ENCODE measurements around the gene EP300. TPM values are rescaled to one million over a fixed set of nuclear protein-coding genes. Genes with fewer than 3 reads are reported as not detected.
A peak's percentile ranks its signal among the peaks of the same experiment; 100 is the strongest.

EP300 gene
- total RNA-seq, 2 donors from 2014 or later: 168 to 174 TPM

- Mint-ChIP-seq H3K27ac (peak overlapping the region; percentile 48), H3K4me3 (no peak overlapping the region), H3K36me3 (ENCODE audit: low read depth) (peaks cover 6% of the 10 kb centered on the region), H3K27me3 (no peaks in the 10 kb centered on the region), H3K4me1 (peaks cover 4% of the 10 kb centered on the region)
- DNase-seq: no peak
- H3K9me3 ChIP-seq (ENCODE audit: control insufficient read depth, low read length, poor library complexity, severe bottlenecking): no peaks in the 10 kb centered on the region
- ATAC-seq: no peak
Measured at GRCh38 chr22:41180926-41181325, 88.5 kb downstream of the EP300 start.

- H3K9me3 ChIP-seq (ENCODE audit: control insufficient read depth, low read length, poor library complexity, severe bottlenecking): no peaks in the 10 kb centered on the region
- Mint-ChIP-seq H3K27ac (peak overlapping the region; percentile 48), H3K36me3 (ENCODE audit: low read depth) (peaks cover 6% of the 10 kb centered on the region), H3K4me3 (peak overlapping the region; percentile 5), H3K27me3 (no peaks in the 10 kb centered on the region), H3K4me1 (peaks cover 4% of the 10 kb centered on the region)
- DNase-seq (no peak), ATAC-seq (no peak)
Measured at GRCh38 chr22:41181349-41182241, 89.2 kb downstream of the EP300 start.

DNA sequence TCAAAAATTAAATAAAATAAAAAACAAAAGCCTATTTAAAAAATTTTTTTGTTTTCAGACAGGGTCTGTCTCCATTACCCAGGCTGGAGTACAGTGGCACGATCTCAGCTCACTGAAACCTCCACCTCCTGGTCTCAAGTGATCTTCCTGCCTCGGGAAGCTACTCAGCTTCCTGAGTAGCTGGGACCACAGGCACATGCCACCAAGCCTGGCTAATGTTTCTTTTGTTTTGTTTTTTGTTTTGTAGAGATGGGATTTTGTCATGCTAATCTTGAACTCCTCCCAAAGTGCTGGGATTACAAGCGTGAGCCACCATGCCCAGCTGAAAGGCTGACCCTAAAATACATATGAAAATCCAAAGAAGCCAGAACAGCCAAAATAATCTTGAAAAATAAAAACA lies 92.3 kb downstream of the EP300 start:
- ATAC-seq (no peak), DNase-seq (no peak)
- H3K4me1 Mint-ChIP-seq: no peaks in the 10 kb centered on the region
- no peaks in the 10 kb centered on the region for H3K9me3 ChIP-seq (ENCODE audit: control insufficient read depth, low read length, poor library complexity, severe bottlenecking)
- no peaks in the 10 kb centered on the region for H3K27me3 Mint-ChIP-seq
- no peaks in the 10 kb centered on the region for H3K36me3 Mint-ChIP-seq (ENCODE audit: low read depth)
- H3K27ac Mint-ChIP-seq: no peak overlapping the region
- no peak overlapping the region for H3K4me3 Mint-ChIP-seq

DNA sequence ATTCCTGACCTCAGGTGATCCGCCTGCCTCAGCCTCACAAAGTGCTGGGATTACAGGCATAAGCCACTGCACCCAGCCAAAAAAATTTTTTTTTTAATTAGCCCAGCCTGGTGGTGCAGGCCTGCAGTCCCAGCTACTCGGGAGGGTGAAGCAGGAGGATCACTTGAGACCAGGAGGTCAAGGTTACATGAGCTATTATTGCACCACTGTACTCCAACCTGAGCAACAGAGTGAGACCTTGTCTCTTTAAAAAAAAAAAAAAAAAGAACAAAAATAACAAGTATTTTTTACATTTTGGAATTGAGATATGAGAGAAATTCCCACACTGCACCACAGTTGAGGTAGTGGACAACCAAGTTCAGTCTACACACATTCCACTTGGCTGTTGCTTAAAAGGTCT lies 99.1 kb downstream of the EP300 start:
- Mint-ChIP-seq H3K27me3 (no peaks in the 10 kb centered on the region), H3K27ac (no peak overlapping the region), H3K4me1 (peaks cover 2% of the 10 kb centered on the region), H3K4me3 (no peak overlapping the region), H3K36me3 (ENCODE audit: low read depth) (no peaks in the 10 kb centered on the region)
- ATAC-seq: no peak
- DNase-seq: no peak
- no peaks in the 10 kb centered on the region for H3K9me3 ChIP-seq (ENCODE audit: control insufficient read depth, low read length, poor library complexity, severe bottlenecking)

DNA sequence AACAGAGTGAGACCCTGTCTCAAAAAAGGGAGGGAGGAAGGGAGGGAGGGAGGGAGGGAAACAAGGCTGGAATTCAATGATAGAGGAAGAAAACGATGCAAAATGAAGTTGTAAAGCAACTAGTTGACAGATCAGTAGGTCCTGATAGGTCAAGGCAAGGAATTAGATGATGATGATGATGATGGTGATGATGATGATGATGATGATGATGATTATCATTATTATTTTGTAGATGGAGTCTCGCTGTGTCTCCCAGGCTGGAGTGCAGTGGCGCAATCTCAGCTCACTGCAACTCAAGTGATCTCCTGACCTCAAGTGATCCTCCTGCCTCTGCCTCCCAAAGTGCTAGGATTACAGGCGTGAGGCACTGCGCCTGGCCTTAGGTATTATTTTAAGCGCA lies 101.4 kb downstream of the EP300 start:
- ATAC-seq (no peak), DNase-seq (no peak)
- Mint-ChIP-seq H3K36me3 (ENCODE audit: low read depth) (no peaks in the 10 kb centered on the region), H3K27ac (no peak overlapping the region), H3K4me1 (peaks cover 16% of the 10 kb centered on the region), H3K27me3 (no peaks in the 10 kb centered on the region), H3K4me3 (no peak overlapping the region)
- H3K9me3 ChIP-seq (ENCODE audit: control insufficient read depth, low read length, poor library complexity, severe bottlenecking): no peaks in the 10 kb centered on the region

- H3K27me3 Mint-ChIP-seq: no peaks in the 10 kb centered on the region
- no peak overlapping the region for H3K27ac Mint-ChIP-seq
- ATAC-seq: peak; percentile 91
Measured at GRCh38 chr22:41197038-41197972, 104.9 kb downstream of the EP300 start.

DNA sequence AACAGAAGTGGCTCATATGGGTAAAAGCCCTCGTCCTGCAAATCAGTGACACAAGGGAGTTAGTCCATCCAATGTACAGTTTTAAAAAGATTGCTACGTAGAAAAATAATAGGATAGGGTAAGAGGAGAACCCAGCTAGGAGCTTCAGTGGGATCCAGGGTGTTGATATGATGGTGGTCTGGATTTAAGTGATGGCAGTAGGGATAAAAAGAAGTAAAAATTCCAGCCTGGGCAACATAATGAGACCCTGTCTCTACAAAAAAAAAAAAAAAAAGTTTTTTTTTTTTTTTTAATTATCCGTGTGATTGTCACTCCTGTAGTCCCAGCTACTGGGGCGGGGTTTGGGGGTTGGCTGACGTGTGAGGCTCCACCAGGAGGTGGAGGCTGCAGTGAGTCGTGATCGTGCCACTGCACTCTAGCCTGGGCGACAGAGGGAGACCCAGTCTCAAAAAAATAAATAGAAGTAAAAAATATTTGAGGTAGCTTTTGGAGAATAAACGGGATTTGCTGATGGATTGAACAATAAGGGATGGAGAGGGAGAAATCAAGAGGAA lies 105.7 kb downstream of the EP300 start:
- no peaks in the 10 kb centered on the region for H3K9me3 ChIP-seq (ENCODE audit: control insufficient read depth, low read length, poor library complexity, severe bottlenecking)
- DNase-seq: peak in 2 of 3 donors; percentile 29 to 35
- Mint-ChIP-seq H3K4me1 (peaks cover 16% of the 10 kb centered on the region), H3K4me3 (peak overlapping the region; percentile 92), H3K27me3 (no peaks in the 10 kb centered on the region), H3K27ac (no peak overlapping the region), H3K36me3 (ENCODE audit: low read depth) (no peaks in the 10 kb centered on the region)
- ATAC-seq: peak; percentile 46

More at GRCh38 chr22:41197038-41197972, 104.9 kb downstream of the EP300 start:
- DNase-seq: peak; percentile 69 to 87 (median 81)
- Mint-ChIP-seq H3K4me1 (peaks cover 16% of the 10 kb centered on the region), H3K36me3 (ENCODE audit: low read depth) (no peaks in the 10 kb centered on the region), H3K4me3 (peak overlapping the region; percentile 92)
- H3K9me3 ChIP-seq (ENCODE audit: control insufficient read depth, low read length, poor library complexity, severe bottlenecking): no peaks in the 10 kb centered on the region

DNA sequence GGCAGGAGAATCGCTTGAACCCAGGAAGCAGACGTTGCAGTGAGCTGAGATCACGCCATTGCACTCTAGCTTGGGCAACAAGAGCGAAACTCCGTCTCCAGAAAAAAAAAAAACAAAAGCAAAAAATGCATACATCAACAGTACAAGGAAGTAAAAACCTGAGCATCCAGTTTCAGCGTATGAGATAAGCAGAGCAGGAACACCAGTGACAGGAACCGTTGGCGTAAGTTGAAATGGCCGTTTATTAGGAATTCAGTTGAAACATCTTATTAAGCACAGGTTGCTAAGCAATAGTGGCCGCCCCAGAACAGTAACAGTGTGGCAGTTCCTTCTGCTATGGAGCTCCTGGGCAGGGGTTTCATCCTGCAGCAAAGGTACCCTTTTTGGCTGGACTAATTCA lies 108.7 kb downstream of the EP300 start:
- H3K36me3 Mint-ChIP-seq (ENCODE audit: low read depth): no peaks in the 10 kb centered on the region
- no peak overlapping the region for H3K27ac Mint-ChIP-seq
- no peaks in the 10 kb centered on the region for H3K9me3 ChIP-seq (ENCODE audit: control insufficient read depth, low read length, poor library complexity, severe bottlenecking)
- H3K4me1 Mint-ChIP-seq: peaks cover 32% of the 10 kb centered on the region
- no peak for DNase-seq
- ATAC-seq: no peak
- peaks cover 5% of the 10 kb centered on the region for H3K27me3 Mint-ChIP-seq
- H3K4me3 Mint-ChIP-seq: no peak overlapping the region

GRCh38 chr22:41203118-41203517 lies 110.7 kb downstream of the EP300 start:
- ATAC-seq (no peak), DNase-seq (no peak)
- H3K27ac Mint-ChIP-seq: no peak overlapping the region
- H3K9me3 ChIP-seq (ENCODE audit: control insufficient read depth, low read length, poor library complexity, severe bottlenecking): no peaks in the 10 kb centered on the region
- H3K4me3 Mint-ChIP-seq: no peak overlapping the region
- no peaks in the 10 kb centered on the region for H3K36me3 Mint-ChIP-seq (ENCODE audit: low read depth)
- H3K4me1 Mint-ChIP-seq: peaks cover 30% of the 10 kb centered on the region
- H3K27me3 Mint-ChIP-seq: peaks cover 5% of the 10 kb centered on the region

DNA sequence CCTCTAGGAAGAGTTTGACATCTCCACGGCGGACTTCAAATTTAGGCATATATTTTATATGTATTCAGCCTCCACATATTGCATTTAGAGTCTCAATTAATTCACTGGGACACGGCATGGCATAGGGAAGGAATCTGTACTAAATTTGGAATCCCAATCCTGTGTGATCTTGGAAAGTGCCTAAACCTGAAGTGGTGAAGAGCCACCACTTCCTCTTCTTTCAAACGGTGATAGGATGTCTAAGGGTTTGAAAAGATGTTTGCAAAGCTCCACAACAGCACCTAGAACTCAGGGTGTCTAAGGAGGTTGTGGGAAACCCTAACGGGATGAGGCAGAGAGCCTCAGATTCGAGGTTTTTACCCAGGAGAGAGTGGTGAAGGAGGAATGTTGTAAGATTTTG lies 111.7 kb downstream of the EP300 start:
- H3K4me1 Mint-ChIP-seq: peaks cover 27% of the 10 kb centered on the region
- no peaks in the 10 kb centered on the region for H3K36me3 Mint-ChIP-seq (ENCODE audit: low read depth)
- H3K9me3 ChIP-seq (ENCODE audit: control insufficient read depth, low read length, poor library complexity, severe bottlenecking): no peaks in the 10 kb centered on the region
- no peak for ATAC-seq
- H3K4me3 Mint-ChIP-seq: peak overlapping the region; percentile 60
- no peak for DNase-seq
- peak overlapping the region; percentile 95 for H3K27ac Mint-ChIP-seq
- peaks cover 5% of the 10 kb centered on the region for H3K27me3 Mint-ChIP-seq

- H3K36me3 Mint-ChIP-seq (ENCODE audit: low read depth): peaks cover 5% of the 10 kb centered on the region
- DNase-seq (peak; percentile 95 to 98 (median 97)), ATAC-seq (peak; percentile 100)
- peak within 1 kb of the TSS; percentile 99 for H3K4me3 Mint-ChIP-seq
- peak within 1 kb of the TSS; percentile 95 for H3K27ac Mint-ChIP-seq
- no peaks in the 10 kb centered on the region for H3K9me3 ChIP-seq (ENCODE audit: control insufficient read depth, low read length, poor library complexity, severe bottlenecking)
- peaks cover 5% of the 10 kb centered on the region for H3K27me3 Mint-ChIP-seq
- peaks cover 28% of the 10 kb centered on the region for H3K4me1 Mint-ChIP-seq
Measured at GRCh38 chr22:41204992-41205900, 112.9 kb downstream of the EP300 start, which contains the start of gene L3MBTL2. Gene L3MBTL2, plus strand, starts transcription at chr22:41205312. Its CDS starts 51 bp downstream, at chr22:41205363.

- ATAC-seq (no peak), DNase-seq (no peak)
- Mint-ChIP-seq H3K36me3 (ENCODE audit: low read depth) (peaks cover 5% of the 10 kb centered on the region), H3K4me3 (peak overlapping the region; percentile 66), H3K4me1 (peaks cover 28% of the 10 kb centered on the region), H3K27ac (peak overlapping the region; percentile 54), H3K27me3 (peaks cover 5% of the 10 kb centered on the region)
- H3K9me3 ChIP-seq (ENCODE audit: control insufficient read depth, low read length, poor library complexity, severe bottlenecking): no peaks in the 10 kb centered on the region
Measured at GRCh38 chr22:41206719-41207118, 114.3 kb downstream of the EP300 start.

Data from T-helper 17 cell (primary cell).